ENCODE results near the gene OTUB2.

DNA sequence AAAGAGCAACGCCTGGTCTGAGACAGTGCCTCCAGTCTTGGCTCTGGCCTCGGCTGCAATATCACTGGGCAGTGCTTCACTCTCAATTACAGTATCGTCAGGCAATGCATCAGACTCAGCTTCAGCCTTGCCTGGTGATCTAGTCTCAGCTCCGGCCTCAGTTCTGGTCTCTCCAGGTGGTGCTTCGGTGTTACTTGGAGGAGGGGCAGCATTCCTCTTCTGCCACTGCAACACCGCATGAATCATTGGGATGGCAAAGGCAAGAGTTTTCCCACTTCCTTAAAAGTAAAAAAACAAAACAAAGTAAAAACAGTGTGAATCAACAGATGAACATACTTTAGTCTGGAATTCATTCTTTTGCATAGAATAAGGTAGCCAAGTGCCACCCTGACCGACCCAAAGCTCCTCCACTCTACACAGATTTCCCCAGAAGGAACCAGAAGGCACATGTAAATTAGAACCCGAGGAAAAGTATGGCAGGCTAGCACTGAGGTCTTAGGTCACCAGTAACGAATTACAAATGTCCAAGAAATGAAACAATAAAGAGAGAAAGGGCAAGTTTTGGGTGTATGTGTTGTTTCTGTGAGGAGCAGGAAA lies 36.3 kb downstream of the OTUB2 start:
- TF ChIP-seq EZH2phosphoT487 (IDR thresholded peaks at IDR 0.05; ENCODE audit: borderline replicate concordance, low read length), result no peak
- TF ChIP-seq, protein P1, sequence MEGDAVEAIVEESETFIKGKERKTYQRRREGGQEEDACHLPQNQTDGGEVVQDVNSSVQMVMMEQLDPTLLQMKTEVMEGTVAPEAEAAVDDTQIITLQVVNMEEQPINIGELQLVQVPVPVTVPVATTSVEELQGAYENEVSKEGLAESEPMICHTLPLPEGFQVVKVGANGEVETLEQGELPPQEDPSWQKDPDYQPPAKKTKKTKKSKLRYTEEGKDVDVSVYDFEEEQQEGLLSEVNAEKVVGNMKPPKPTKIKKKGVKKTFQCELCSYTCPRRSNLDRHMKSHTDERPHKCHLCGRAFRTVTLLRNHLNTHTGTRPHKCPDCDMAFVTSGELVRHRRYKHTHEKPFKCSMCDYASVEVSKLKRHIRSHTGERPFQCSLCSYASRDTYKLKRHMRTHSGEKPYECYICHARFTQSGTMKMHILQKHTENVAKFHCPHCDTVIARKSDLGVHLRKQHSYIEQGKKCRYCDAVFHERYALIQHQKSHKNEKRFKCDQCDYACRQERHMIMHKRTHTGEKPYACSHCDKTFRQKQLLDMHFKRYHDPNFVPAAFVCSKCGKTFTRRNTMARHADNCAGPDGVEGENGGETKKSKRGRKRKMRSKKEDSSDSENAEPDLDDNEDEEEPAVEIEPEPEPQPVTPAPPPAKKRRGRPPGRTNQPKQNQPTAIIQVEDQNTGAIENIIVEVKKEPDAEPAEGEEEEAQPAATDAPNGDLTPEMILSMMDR (IDR thresholded peaks at IDR 0.05; ENCODE audit: low read depth, low read length, poor library complexity, severe bottlenecking), result no peak
